WTC11 (cell line): ENCODE results near the gene PLET1. TPM values are rescaled to one million over a fixed set of nuclear protein-coding genes. Genes with fewer than 3 reads are reported as not detected.

Source experiments
- ATAC-seq: fragments of 200-7000 bp; cut with Tn5 transposase; 2 replicates; pipeline ENCODE4 v1.10.0; 2021; ENCODE audit warnings: mild to moderate bottlenecking, moderate library complexity
- CTCF ChIA-PET: fragments of 300-600 bp; sonication (Branson Sonifier 250); formaldehyde crosslinking; loops from one replicate; lab custom pipeline; 2021; ENCODE audit warnings: antibody characterized with exemption; lab: Charles Lee
- POLR2A ChIA-PET: fragments of 350-600 bp; sonication (Branson Sonifier 250); formaldehyde crosslinking; loops from one replicate; lab custom pipeline; 2021; ENCODE audit warnings: antibody characterized with exemption; lab: Charles Lee
- DNase-seq: peaks from one replicate; pipeline ENCODE4 v3.0.0; 2021; ENCODE audit warnings: low spot score
- H3K27ac Mint-ChIP-seq: 2 replicates; pipeline ENCODE4 v1.8.0; 2021; ENCODE audit warnings: mixed read lengths
- H3K27me3 Mint-ChIP-seq: 2 replicates; pipeline ENCODE4 v1.8.0; 2021; ENCODE audit warnings: low read depth, mild to moderate bottlenecking, moderate library complexity, mixed read lengths
- H3K36me3 Mint-ChIP-seq: 2 replicates; pipeline ENCODE4 v1.8.0; 2021; ENCODE audit warnings: mixed read lengths
- H3K4me1 Mint-ChIP-seq: 2 replicates; pipeline ENCODE4 v1.8.0; 2022; ENCODE audit warnings: mixed read lengths
- H3K4me3 Mint-ChIP-seq: 2 replicates; pipeline ENCODE4 v1.8.0; 2021; ENCODE audit warnings: mild to moderate bottlenecking, moderate library complexity, mixed read lengths
- H3K9me3 Mint-ChIP-seq: 2 replicates; pipeline ENCODE4 v1.8.0; 2021; ENCODE audit warnings: mixed read lengths
- AFF4 ChIP-seq: sonication (generic); formaldehyde crosslinking; IDR thresholded peaks from 2 replicates; pipeline ENCODE4 v1.8.1; 2023; ENCODE audit warnings: mild to moderate bottlenecking, missing genetic modification reagents, borderline replicate concordance
- CDX4 ChIP-seq: fragments of 250-450 bp; sonication (Bioruptor Pico); IDR thresholded peaks from 2 replicates; pipeline ENCODE4 v1.9.0; 2021; ENCODE audit warnings: moderate library complexity, mild to moderate bottlenecking, inconsistent platforms, borderline replicate concordance
- ESRRA ChIP-seq: sonication (generic); formaldehyde crosslinking; IDR thresholded peaks from 2 replicates; pipeline ENCODE4 v1.8.1; 2022; ENCODE audit warnings: mild to moderate bottlenecking, missing genetic modification reagents, borderline replicate concordance
- HMGA2 ChIP-seq: fragments of 250-450 bp; sonication (Bioruptor Pico); IDR thresholded peaks from 2 replicates; pipeline ENCODE4 v1.4.0; 2021; ENCODE audit warnings: mild to moderate bottlenecking, moderate library complexity
- KAT7 ChIP-seq: sonication (generic); formaldehyde crosslinking; IDR thresholded peaks from 2 replicates; pipeline ENCODE4 v1.8.1; 2023; ENCODE audit warnings: missing genetic modification reagents, mild to moderate bottlenecking, borderline replicate concordance
- NFYB ChIP-seq: sonication (generic); formaldehyde crosslinking; conservative IDR thresholded peaks from 2 replicates; pipeline ENCODE4 v1.8.0; 2022; ENCODE audit warnings: low read depth, missing genetic modification reagents
- PREB ChIP-seq: sonication (generic); formaldehyde crosslinking; IDR thresholded peaks from 2 replicates; pipeline ENCODE4 v1.8.1; 2022; ENCODE audit warnings: mild to moderate bottlenecking, missing genetic modification reagents, moderate library complexity, borderline replicate concordance
- RELA ChIP-seq: sonication (generic); formaldehyde crosslinking; IDR thresholded peaks from 2 replicates; pipeline ENCODE4 v1.8.1; 2022; ENCODE audit warnings: missing genetic modification reagents, mild to moderate bottlenecking, borderline replicate concordance
- SMAD4 ChIP-seq: sonication (generic); formaldehyde crosslinking; IDR thresholded peaks from 2 replicates; pipeline ENCODE4 v1.8.0; 2022; ENCODE audit warnings: mild to moderate bottlenecking, missing genetic modification reagents
- SOX15 ChIP-seq: fragments of 250-450 bp; sonication (Bioruptor Pico); IDR thresholded peaks from 2 replicates; pipeline ENCODE4 v1.9.0; 2021; ENCODE audit warnings: mild to moderate bottlenecking
- ZNF425 ChIP-seq: fragments of 250-450 bp; sonication (Bioruptor Pico); conservative IDR thresholded peaks from 2 replicates; pipeline ENCODE4 v1.9.0; 2021; ENCODE audit warnings: mild to moderate bottlenecking
- ZNF512 ChIP-seq: sonication (generic); formaldehyde crosslinking; IDR thresholded peaks from 2 replicates; pipeline ENCODE4 v1.8.1; 2022; ENCODE audit warnings: missing genetic modification reagents, borderline replicate concordance
- ZNF532 ChIP-seq: fragments of 250-450 bp; sonication (Bioruptor Pico); IDR thresholded peaks from 2 replicates; pipeline ENCODE4 v1.9.0; 2021; ENCODE audit warnings: mild to moderate bottlenecking, borderline replicate concordance
- total RNA-seq: library from RNA; stranded (reverse); gene quantifications from 3 replicates; pipeline ENCODE4 v1.2.3, GENCODE V29; 2021
- TF ChIP-seq, protein P1 (sequence below): sonication (generic); formaldehyde crosslinking; IDR thresholded peaks from 2 replicates; pipeline ENCODE4 v1.8.0; 2022; ENCODE audit warnings: mild to moderate bottlenecking, missing genetic modification reagents
- TF ChIP-seq, protein P2 (sequence below): sonication (generic); formaldehyde crosslinking; IDR thresholded peaks from 2 replicates; pipeline ENCODE4 v1.8.1; 2022; ENCODE audit warnings: mild to moderate bottlenecking, moderate library complexity, missing genetic modification reagents
- TF ChIP-seq, protein P3 (sequence below): sonication (generic); formaldehyde crosslinking; IDR thresholded peaks from 2 replicates; pipeline ENCODE4 v1.8.0; 2023; ENCODE audit warnings: missing genetic modification reagents

Gene PLET1
- total RNA-seq, 1 experiment from 2014 or later: not detected

DNA sequence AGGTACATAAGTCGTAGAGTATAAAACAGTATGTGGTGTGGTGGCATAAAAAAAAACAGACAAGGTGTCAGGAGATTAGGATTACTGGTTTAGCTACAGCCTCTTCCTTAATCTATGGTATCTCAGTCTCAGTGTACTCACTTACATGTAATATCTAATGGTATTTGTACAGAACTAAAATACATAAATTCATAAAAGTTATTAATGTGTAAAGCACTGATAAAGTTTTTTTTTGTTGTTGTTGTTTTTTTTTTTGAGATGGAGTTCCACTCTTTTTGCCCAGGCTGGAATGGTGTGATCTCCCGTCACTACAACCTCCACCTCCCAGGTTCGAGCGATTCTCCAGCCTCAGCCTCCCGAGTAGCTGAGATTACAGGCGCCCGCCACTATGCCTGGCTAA, 31.5 kb downstream of the PLET1 start:
- Mint-ChIP-seq H3K36me3 (peaks cover 20% of the 10 kb centered on the region), H3K27me3 (peaks cover 9% of the 10 kb centered on the region), H3K4me1 (peaks cover 17% of the 10 kb centered on the region), H3K9me3 (no peaks in the 10 kb centered on the region), H3K27ac (no peak overlapping the region), H3K4me3 (no peak overlapping the region)
- ATAC-seq (no peak), DNase-seq (no peak)
- ChIA-PET CTCF (no interaction called here), POLR2A (no interaction called here)
- TF ChIP-seq AFF4 (CRISPR knock-in tag) (no peak), SMAD4 (CRISPR knock-in tag) (no peak), HMGA2 (CRISPR knock-in tag) (no peak), ZNF512 (CRISPR knock-in tag) (no peak), SOX15 (CRISPR knock-in tag) (no peak), CDX4 (CRISPR knock-in tag) (no peak), KAT7 (CRISPR knock-in tag) (no peak), PREB (CRISPR knock-in tag) (no peak), NFYB (CRISPR knock-in tag) (no peak), ZNF425 (CRISPR knock-in tag) (no peak), ZNF532 (CRISPR knock-in tag) (no peak), ESRRA (CRISPR knock-in tag) (no peak), RELA (CRISPR knock-in tag) (no peak)
- TF ChIP-seq, protein P1, sequence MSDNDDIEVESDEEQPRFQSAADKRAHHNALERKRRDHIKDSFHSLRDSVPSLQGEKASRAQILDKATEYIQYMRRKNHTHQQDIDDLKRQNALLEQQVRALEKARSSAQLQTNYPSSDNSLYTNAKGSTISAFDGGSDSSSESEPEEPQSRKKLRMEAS (CRISPR knock-in tag): no peak
- TF ChIP-seq, protein P2, sequence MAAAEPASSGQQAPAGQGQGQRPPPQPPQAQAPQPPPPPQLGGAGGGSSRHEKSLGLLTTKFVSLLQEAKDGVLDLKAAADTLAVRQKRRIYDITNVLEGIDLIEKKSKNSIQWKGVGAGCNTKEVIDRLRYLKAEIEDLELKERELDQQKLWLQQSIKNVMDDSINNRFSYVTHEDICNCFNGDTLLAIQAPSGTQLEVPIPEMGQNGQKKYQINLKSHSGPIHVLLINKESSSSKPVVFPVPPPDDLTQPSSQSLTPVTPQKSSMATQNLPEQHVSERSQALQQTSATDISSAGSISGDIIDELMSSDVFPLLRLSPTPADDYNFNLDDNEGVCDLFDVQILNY: no peak
- TF ChIP-seq, protein P3, sequence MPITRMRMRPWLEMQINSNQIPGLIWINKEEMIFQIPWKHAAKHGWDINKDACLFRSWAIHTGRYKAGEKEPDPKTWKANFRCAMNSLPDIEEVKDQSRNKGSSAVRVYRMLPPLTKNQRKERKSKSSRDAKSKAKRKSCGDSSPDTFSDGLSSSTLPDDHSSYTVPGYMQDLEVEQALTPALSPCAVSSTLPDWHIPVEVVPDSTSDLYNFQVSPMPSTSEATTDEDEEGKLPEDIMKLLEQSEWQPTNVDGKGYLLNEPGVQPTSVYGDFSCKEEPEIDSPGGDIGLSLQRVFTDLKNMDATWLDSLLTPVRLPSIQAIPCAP (CRISPR knock-in tag): no peak
